ENCODE results near the gene RFX1.
"Not testable (repeated sequence)": the region's sequence is repeated elsewhere in the genome, so short reads cannot be mapped to it uniquely, and the experiment has no call there.

RFX1 gene

GRCh38 chr19:14027856-14028450 is 21.8 kb upstream of the RFX1 start, which contains the start of gene RLN3:
Gene RLN3 (plus strand): TSS chr19:14028148. CDS start chr19:14028205, 57 bp downstream.
- DNase-seq (ENCODE audit: low read depth), result no peak

DNA sequence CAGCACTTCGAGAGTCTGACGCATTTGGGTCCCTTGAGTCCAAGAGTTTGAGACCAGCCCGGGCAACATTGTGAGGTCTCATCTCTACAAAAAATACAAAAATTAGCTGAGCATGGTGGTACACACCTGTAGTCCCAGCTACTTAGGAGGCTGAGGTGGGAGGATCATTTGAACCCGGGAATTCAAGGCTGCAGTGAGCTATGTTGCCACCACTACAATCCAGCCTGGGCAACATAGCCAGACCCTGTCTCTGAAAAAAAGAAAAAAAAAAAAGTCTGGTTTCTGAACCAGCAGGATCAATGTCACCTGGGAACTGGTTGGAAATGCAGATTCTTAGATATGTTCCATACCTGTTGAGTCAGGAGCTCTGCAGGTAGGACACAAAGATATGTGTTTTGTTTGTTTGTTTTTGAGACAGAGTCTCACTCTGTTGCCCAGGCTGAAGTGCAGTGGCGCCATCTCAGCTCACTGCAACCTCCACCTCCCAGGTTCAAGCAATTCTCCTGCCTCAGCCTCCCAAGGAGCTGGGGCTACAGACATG is 20.6 kb upstream of the RFX1 start:
- DNase-seq (ENCODE audit: low read depth), result not testable (repeated sequence)

DNA sequence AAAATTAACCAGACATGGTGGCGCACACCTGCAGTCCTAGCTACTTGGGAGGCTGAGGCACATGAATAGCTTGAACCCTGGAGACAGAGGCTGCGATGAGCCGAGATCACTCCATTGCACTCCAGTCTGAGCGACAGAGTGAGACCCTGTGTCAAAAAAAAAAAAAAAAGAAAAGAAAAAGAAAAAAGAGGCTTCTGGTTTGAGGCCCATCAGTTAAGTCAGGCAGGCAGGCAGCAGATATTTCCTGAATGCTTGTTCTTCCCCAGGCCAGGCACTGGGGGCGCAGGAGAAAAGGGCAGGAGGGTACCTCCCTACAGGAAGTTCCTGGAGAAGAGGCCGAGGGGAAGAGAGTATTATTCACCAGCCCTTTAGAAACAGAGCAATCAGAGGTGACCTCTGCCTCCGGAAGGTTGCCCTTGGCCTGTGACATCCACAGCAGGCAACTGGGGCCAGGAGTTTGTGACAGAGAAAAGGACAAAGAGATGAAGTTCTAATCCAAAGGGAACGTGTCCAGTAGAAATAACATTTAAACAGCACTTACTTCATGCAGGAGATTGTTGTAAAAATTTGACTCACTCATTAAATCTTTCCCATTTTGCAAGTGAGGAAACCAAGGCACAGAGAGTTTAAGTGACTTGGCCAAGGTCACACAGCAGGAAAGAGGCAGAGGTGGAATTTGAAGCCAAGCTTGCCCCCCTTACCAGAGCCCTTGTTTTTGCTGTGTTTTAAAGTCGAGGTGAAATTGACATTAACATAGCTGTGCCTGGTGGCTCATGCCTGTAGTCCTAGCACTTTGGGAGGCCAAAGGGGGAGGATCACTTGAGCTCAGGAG is 17.5 kb upstream of the RFX1 start:
- DNase-seq (ENCODE audit: low read depth), result no peak

DNA sequence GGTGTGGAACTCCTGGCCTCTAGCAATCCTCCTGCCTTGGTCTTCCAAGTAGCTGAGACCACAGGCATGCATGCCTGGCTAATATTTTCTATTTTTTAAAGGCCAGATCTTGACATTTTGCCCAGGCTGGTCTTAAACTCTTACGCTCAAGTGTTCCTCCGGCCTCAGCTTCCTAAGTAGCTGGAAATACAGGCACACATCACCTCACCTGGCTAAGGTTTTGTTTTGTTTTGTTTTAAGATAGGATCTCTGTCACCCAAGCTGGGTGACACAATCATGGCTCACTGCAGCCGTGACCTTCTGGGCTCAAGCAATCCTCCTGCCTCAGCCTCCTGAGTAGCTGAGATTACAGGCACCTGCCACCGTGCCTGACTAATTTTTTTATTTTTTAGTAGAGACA is 16.3 kb upstream of the RFX1 start:
- DNase-seq (ENCODE audit: low read depth), result no peak

DNA sequence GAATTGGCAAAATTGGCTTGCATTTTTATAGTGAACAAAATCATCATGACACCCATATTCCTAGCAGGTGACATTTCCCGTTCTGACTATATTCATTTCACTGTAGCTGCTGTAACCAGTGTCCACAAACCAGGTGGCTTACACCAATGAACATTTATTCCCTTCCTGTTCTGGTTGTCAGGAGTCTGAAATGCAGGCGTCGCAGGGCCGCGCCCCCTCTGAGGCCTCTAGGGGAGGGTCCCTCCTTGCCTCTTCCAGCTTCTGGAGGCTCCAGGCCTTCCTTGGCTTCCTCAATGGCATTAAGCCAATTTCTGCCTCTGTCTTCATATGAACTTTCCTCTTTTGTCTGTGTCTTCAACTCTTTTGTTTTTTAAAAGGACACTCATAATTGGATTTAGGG is 15.4 kb upstream of the RFX1 start:
- DNase-seq (ENCODE audit: low read depth), result no peak

GRCh38 chr19:14019739-14020138 is 13.6 kb upstream of the RFX1 start:
- DNase-seq (ENCODE audit: low read depth), result not testable (repeated sequence)

DNA sequence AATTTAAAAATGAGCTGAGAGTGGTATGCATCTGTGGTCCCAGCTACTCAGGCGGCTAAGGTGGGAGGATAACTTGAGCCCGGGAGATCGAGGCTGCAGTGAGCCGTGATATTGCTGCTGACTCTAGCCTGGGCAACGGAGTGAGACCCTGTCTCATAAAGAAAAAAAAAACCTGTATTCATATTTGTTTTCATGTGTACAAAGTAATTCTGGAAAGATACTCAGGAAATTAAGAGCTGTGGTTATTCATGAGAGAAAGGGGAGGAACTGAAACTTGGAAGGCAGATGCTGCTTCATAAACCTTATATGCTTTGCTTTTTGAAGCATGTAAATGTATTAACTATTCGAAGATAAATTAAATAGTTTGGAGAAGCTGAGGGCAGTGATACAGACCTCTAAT is 13.0 kb upstream of the RFX1 start:
- no peak for DNase-seq (ENCODE audit: low read depth)

- DNase-seq (ENCODE audit: low read depth), result no peak
Observed at GRCh38 chr19:14015524-14016035, 9.5 kb upstream of the RFX1 start.

- no peak for DNase-seq (ENCODE audit: low read depth)
Observed at GRCh38 chr19:14012378-14012915, 6.3 kb upstream of the RFX1 start.

- DNase-seq (ENCODE audit: low read depth), result no peak
Observed at GRCh38 chr19:14006766-14007562, 844 bp upstream of the RFX1 start.

GRCh38 chr19:14005349-14006084 is 603 bp downstream of the RFX1 start:
- DNase-seq (ENCODE audit: low read depth), result peak; percentile 88

DNA sequence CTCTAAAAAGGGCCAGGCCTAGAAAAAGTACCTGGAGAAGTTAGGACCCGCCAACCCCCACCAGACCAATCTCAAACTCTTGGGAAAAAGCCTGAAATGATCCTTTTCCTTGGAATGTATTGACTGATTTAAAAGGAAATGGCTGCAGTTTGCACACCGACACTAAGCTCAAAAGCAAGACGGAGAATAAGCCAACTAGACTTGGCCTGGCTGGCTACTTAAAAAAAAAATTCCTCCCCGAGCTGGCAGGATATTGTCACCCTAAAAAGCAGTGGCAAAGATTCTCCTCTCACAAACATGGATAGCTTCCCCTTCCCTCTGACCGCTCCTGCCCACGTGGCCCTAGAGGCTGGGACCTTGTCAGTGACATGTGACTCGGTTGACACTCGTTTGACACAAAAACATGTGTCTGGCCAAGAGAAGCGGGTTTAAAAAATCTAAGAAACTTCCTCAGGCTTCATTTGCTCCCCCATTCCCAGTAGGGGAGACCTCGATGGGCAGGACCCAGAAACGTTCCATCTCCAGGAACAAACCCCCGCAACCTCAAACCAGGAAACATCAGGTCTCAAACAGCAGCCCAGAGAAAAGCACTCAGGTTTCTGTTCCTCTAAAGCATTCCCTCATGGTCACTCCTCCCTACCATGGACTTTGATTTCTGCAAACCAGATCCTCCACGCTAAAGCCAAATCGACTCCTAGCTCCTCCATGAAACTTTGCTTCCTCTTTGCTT is 1.3 kb downstream of the RFX1 start:
- DNase-seq (ENCODE audit: low read depth), result no peak

- no peak for DNase-seq (ENCODE audit: low read depth)
Observed at GRCh38 chr19:14003251-14004055, 2.7 kb downstream of the RFX1 start.

DNA sequence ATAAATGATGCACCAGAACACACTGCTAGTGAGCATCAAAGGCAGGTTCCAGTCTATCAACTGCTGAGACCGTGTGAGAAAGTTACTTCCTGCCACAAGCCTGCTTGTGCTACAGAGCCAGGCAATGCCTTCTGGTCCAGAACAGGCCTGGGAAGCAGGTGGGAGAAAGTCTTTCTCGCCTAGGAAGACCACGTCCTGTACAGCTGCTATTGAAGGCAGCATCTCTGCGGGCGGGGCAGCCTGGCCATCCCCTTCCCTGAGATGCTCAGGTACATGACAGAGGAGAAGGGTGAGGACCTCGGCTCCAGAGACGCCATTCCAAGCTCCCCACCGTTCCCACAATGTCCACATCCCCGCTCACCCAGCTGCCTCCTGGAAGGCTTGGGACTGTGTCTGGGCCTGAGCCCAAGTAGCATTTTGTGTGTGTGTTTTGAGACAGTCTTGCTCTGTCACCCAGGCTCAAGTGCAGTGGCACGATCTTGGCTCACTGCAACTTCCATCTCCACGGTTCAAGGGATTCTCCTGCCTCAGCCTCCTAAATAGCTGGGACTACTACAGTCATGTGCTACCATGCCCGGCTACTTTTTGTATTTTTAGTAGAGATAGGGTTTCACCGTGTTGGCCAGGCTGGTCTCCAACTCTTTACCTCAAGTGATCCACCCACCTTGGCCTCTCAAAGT is 3.4 kb downstream of the RFX1 start:
- DNase-seq (ENCODE audit: low read depth), result no peak

DNA sequence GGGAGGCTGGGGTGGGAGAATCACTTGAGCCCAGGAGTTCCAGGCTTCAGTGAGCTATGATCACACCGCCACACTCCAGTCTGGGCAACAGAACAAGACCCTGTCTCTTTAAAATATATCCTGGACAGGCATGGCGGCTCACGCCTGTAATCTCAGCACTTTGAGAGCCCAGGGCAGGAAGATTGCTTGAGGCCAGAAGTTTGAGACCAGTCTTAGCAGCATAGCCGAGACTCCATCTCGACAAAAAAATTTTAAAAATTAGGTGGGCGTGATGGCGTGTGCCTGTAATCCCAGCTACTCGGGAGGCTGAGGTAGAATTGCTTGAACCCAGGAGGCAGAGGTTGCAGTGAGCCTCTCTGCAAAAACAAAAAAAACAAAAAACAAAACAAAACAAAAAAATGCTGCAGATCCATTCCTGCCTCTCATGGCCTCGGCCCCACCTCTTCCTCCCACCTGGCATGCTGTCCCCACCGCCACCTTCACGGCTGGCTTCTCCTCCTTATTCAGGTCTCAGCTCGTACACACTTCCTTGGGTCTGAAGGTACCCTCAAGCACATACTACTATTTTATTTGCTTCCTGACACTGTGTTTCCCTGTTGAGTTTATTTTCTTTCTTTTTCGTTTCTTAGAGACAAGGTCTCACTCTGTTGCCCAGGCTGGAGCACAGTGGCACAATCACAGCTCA is 5.3 kb downstream of the RFX1 start:
- no peak for DNase-seq (ENCODE audit: low read depth)

DNA sequence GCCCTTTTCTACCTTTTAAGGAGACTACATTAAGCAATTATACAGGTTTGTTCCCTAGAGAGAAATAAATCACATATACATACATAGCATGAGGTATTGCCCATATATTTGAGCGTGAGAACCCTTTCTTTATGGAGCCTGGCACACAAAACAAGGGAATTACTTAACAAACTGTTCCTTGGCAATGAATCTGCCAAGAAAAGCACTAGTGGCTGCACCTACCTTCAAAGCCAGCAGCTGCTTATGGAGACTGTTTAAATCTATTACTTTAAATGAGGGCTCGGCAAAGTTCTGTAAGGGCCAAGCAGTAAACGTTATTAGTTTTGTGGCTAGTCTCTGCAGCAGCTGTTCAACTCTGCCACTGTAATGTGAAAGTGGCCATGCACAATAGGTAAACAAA is 7.0 kb downstream of the RFX1 start:
- DNase-seq (ENCODE audit: low read depth), result no peak

DNA sequence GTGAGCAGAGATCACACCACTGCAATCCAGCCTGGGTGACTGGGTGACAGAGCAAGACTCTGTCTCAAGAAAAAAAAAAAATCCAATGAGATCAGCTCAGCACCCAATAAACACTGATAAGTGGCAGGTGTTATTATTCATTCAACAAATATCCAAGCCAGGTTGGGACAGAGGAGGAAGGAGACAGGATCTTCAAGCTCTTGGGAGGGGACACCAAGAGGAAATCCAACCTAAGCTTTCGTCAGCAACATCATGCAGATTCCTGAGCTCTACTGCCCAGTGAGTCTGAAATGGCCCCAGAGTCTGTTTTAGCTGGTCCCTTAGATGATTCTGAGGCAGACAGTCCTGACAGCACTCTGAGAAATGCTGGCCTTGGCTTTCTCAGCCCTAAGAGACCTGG is 7.7 kb downstream of the RFX1 start:
- DNase-seq (ENCODE audit: low read depth), result no peak

- no peak for DNase-seq (ENCODE audit: low read depth)
Observed at GRCh38 chr19:13997631-13997962, 8.5 kb downstream of the RFX1 start.
